ENCODE data around the gene PTPRD.

Gene PTPRD

GRCh38 chr9:8842402-8843193 lies 1770.2 kb downstream of the PTPRD start:
- in situ Hi-C loops (cut with MboI; ENCODE audit: low sequenced_read_pairs, unreplicated experiment): no loop called here
- DNase-seq (ENCODE audit: low spot score): no peak
- TF ChIP-seq CTCF (IDR thresholded peaks at IDR 0.05; ENCODE audit: borderline replicate concordance, control extremely low read depth, extremely low read depth, insufficient read depth, missing control alignments): no peak

- DNase-seq (ENCODE audit: low spot score): no peak
- TF ChIP-seq CTCF (IDR thresholded peaks at IDR 0.05; ENCODE audit: borderline replicate concordance, control extremely low read depth, extremely low read depth, insufficient read depth, missing control alignments): no peak
- in situ Hi-C loops (cut with MboI; ENCODE audit: low sequenced_read_pairs, unreplicated experiment): no loop called here
Measured at GRCh38 chr9:8838136-8838535, 1774.7 kb downstream of the PTPRD start.

- no peak for TF ChIP-seq CTCF (IDR thresholded peaks at IDR 0.05; ENCODE audit: borderline replicate concordance, control extremely low read depth, extremely low read depth, insufficient read depth, missing control alignments)
- in situ Hi-C loops (cut with MboI; ENCODE audit: low sequenced_read_pairs, unreplicated experiment): no loop called here
- DNase-seq (ENCODE audit: low spot score): no peak
Measured at GRCh38 chr9:8835291-8835690, 1777.5 kb downstream of the PTPRD start.

GRCh38 chr9:8832955-8833354 lies 1779.8 kb downstream of the PTPRD start:
- TF ChIP-seq CTCF (IDR thresholded peaks at IDR 0.05; ENCODE audit: borderline replicate concordance, control extremely low read depth, extremely low read depth, insufficient read depth, missing control alignments): no peak
- in situ Hi-C loops (cut with MboI; ENCODE audit: low sequenced_read_pairs, unreplicated experiment): no loop called here
- DNase-seq (ENCODE audit: low spot score): no peak

- no peak for TF ChIP-seq CTCF (IDR thresholded peaks at IDR 0.05; ENCODE audit: borderline replicate concordance, control extremely low read depth, extremely low read depth, insufficient read depth, missing control alignments)
- DNase-seq (ENCODE audit: low spot score): no peak
- in situ Hi-C loops (cut with MboI; ENCODE audit: low sequenced_read_pairs, unreplicated experiment): no loop called here
Measured at GRCh38 chr9:8832386-8832785, 1780.4 kb downstream of the PTPRD start.

- TF ChIP-seq CTCF (IDR thresholded peaks at IDR 0.05; ENCODE audit: borderline replicate concordance, control extremely low read depth, extremely low read depth, insufficient read depth, missing control alignments): no peak
- DNase-seq (ENCODE audit: low spot score): no peak
- in situ Hi-C loops (cut with MboI; ENCODE audit: low sequenced_read_pairs, unreplicated experiment): no loop called here
Measured at GRCh38 chr9:8831568-8831967, 1781.2 kb downstream of the PTPRD start.

Measured in GM13976 (cell line).